Stimulated activated CD4-positive, alpha-beta T cell treated with anti-CD3 and anti-CD28 coated beads, Interleukin-15, amount 100 ng/mL, for 1 hour (primary cell): ENCODE data around the gene FGFBP1.
"Not testable (repeated sequence)": the region's sequence is repeated elsewhere in the genome, so short reads cannot be mapped to it uniquely, and the experiment has no call there.

ENCODE experiments used
- DNase-seq, 2 donors: peaks; one replicate each; pipeline ENCODE4 v3.0.0-alpha.2; 2020; ENCODE audit warnings: low read depth in 1 of 2, low spot score in 1 of 2

FGFBP1 gene

GRCh38 chr4:15947684-15948083 lies 9.1 kb upstream of the FGFBP1 start:
- no peak for DNase-seq

GRCh38 chr4:15945516-15945915 lies 7.0 kb upstream of the FGFBP1 start:
- DNase-seq, result no peak

DNA sequence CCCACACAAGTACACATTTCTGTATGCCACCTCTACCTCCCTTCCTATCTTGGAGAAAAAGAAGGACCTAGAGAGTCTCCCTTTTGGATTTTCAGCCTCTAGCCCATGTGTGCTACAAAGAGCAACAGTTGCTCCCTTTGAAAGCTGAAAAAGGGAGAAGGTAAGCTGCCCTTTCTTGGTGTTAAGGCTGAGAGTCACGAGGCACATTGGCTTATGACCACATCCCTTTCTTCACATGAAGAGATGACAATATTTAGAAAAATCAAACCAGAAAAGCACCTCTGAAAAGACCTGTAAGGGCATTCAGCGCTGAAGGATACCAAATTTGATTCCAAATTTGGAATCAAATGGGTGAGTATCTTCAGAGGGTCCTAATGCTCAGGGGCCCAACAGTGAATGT lies 6.4 kb upstream of the FGFBP1 start:
- no peak for DNase-seq

- no peak for DNase-seq
Measured at GRCh38 chr4:15942283-15942682, 3.7 kb upstream of the FGFBP1 start.

- DNase-seq, result no peak
Measured at GRCh38 chr4:15938182-15938581, 358 bp downstream of the FGFBP1 start.

DNA sequence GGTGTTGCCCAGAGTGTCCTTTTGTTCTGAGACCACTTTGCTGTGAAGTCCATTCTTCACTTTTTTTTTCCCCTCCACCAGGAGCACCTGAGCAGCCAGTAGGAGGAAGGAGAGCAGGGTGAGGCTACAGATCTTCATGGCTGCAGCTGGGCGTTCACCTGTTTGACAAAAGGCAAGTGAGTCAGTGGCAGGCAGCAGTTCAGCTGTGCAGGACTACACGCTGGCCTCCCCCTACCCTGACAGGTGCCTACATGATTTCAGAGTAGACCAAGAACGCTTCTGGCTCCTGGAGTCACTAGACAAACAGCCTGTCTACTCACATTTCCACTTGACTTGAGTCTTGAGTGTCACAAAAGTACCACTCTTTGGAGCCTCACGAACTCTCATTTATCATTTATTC lies 2.0 kb downstream of the FGFBP1 start:
- DNase-seq, result no peak

DNA sequence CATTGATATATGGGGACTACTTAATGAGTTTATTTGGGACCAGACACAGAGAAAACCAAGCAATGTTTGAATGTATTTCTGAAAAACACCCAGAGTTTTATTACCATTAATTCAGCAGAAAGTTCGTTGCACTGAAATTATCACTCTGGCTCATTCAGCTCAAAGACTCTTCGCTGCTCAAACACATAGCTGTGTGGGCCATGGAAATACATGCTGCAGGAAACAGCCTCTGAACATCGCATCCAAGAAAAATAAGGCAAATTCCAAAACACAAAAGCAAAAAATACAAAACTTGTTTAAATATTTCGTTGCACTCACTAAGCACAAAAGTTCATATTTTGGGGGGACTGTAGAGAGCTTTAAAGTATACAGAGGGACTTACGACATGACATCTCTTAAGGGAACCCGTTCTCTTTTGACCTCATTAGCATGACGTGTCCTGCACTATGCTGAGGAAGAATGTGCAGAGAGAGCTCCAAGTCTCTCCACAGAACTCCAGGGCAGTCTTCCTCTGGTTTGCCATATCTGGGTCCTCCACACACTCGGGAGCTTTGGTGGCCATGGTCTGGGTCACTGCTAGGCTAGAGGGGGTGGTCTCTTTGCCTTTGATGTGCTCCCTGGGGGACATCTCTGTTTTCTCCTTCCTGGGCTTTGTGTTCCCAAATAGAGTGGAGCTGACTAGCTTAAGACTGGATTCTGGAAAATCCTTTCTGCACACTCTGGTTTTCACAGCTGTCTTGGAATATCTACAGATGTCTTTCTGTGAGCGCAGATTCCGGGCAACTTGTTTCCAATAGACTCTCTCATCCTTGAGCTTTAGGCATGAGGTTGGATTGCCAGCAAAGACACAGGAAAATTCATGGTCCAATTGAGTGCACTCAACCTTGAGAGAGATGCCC lies 2.8 kb downstream of the FGFBP1 start:
- DNase-seq, result no peak

GRCh38 chr4:15934259-15934658 lies 4.3 kb downstream of the FGFBP1 start:
- no peak for DNase-seq

DNA sequence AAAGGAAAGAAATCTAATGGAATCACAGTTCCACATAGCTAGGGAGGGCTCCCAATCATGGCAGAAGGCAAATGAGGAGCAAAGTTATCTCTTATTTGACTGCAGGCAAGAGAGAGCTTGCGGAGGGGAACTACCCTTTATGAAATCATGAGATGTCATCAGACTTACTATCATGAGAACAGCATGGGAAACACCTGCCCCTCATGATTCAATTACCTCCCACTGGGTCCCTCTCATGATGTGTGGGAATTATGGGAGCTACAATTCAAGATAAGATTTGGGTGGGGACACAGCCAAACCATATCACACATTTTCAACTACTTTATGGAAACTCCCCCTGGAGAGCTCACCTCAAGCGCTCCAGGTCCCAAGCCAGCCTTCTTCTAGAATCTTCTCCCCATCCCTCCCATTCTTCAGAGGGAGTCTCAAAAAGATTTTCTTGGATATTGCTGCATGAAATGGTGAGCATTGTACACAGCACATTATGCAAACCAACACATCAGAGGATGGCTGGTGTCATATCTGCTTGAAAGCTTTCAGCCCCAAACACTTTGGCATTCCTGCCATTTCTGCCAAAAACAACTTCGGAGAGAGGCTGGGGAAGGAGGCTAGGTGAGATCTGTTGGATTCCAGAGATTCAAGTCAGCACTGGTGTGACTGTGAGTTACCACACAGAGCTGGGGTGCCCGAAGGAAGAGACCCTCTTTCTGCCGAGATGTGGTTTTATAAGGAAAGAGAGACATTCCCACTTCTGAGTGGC lies 6.9 kb downstream of the FGFBP1 start:
- no peak for DNase-seq

DNA sequence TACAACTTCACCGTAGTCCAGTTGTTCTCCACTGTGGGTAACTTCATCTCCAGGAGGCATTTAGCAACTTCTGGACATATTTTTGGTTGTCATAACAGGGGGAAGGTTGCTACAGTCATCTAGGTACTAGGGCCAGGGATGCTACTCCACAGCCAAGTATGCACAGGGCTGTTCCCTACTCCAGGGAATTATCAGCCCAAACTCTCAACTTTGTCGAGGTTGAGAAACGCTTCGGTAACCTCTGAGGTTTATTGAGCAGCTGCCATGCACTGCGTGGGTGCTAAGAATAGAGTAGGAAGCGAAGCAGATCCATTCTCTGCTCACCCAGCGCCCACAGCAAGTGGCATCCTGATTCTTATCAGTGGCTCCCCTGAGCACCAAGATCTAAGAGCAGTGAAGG lies 8.2 kb downstream of the FGFBP1 start:
- no peak for DNase-seq

DNA sequence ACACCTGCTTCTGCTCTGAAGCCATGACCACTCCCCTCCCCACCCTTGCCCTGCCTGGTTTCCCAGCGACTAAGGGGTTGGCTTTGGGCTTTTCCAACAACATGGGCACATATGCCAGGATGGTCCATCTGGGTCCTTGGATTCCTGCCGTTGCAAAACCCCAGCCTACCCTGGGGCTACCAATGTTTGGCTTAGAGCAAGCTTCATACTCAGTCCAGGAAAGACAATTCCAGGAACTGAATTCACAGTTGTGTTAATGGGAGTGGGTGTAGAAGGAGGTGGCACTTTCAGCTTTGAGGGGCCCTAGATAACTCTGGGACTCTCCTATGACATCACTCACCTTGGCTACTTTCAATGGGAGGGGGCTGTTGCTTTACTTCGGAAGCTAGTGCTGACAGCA lies 9.0 kb downstream of the FGFBP1 start:
- no peak for DNase-seq

DNA sequence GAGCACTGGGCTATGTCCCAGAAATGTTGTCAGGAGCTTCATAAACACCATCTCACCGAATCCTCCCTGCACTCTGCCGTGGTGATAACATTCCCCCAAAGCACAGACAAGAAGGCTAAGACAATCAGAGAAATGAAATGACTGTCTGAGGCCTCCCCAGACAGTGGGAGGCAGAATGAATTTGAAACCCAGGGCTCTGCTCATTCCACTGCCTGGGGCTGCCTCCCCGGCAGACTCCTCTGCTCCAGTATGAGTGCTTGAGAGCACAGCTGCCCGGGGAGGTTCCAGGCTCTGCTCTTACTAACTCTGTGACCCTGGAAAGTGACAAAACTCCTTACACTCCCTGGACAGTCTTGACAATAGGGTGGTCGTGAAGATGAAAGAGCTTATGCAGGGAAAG lies 9.7 kb downstream of the FGFBP1 start:
- no peak for DNase-seq

DNA sequence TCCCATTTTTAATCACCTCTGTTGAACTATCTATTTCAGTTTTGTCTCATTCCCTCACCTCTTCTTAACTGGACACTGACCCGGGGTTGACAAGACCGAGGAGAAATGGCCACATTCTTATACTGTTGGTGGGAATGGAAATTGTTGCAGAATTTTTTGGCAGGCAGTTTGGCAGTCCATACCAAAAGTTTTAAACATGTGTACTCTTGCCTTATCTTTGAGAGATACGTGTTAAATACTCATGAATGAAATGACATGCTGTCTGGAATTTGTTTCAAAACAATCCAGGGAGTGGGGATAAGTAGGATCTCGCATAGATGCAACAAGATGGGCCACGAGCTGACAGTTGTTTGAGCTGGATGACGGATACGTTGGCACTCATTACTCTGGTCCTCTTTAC lies 12.1 kb downstream of the FGFBP1 start:
- DNase-seq, result no peak

- no peak for DNase-seq
Measured at GRCh38 chr4:15925830-15926229, 12.7 kb downstream of the FGFBP1 start.

DNA sequence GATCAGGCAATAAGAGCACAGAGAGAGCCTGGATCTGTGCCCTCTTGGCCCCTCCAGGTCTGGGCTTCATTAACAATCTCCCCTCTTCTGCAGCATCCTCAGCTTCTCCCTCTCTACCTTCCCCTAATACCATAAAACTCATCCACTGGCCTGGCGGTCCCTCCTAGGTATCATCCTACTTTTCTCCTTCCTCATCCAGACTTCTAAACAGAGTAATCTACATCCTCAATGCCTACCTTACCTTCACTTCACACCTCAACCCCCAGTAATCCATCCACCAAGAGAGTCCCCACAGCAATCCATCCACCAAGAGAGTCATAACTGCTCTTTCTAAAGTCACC lies 17.0 kb downstream of the FGFBP1 start:
- no peak for DNase-seq

DNA sequence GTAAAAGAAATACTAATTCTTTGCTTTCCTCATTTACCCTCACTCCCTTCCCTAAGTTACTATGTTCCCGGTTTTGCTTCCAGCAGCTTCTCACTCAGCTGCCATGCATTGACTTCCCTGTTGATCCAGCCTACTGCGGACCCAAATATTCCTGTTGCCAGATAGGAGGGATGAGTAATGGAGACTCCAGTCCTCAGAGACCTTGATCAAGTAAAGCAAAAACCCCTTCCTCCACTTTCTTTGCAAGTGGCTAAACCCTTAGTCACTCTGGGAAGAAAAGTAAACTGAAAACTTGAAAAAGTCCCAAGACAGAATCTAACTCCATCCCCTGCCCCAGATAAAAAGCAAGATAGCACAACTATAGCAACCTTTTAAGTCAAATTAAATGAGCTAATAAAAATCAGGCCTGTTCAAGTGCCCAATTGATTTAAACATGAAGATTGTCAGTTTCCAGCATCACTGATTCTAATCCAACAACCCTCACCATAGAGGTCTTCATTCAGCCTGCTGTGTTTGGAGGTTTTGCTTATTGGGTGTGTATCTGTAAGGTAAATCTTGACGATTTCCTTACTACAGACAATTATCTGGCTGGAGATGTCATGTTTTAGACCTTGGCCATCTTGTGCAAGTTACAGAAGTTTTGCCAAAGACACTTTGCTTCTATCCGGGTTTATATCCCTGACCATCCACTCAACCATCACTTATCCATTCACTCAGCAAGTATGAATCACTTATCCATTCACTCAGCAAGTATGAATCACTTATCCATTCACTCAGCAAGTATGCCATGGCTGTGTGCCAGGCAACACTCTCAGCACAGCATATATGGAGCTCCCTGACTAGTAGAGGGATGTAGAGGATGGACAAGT lies 17.6 kb downstream of the FGFBP1 start:
- no peak for DNase-seq

GRCh38 chr4:15918484-15919129 lies 19.9 kb downstream of the FGFBP1 start:
- DNase-seq, result no peak

DNA sequence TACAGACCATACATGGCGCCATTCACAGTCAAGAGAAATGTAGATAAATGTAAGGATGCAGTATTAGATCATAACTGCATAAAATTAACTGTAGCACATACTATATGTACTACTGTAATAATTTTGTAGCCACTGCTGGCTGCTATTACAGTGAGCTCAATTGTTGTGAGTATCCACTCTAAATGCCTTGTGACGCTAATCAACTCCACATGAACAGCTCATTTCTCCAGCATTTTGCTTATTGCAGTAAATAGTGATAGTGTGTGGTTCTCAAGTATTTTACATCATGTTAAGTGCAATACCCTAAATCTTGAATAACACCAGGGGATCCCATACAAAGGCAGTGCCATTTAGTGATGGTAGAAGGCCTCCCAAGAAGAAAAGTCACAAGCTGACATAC lies 21.2 kb downstream of the FGFBP1 start:
- no peak for DNase-seq

DNA sequence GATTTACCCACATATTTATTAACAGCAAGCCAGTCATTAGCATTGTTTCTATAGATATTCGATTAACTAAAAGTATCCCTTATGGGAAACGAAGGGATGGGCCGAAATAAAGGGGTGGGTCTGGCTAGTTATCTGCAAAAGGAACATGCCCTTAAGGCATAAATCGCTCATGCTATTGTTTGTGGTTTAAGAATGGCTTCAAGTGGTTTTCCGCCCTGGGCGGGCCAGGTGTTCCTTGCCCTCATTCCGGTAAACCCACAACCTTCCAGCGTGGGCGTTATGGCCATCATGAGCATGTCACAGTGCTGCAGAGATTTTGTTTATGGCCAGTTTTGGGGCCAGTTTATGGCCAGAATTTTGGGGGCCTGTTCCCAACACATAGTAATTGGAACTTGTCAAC lies 22.2 kb downstream of the FGFBP1 start:
- DNase-seq, result not testable (repeated sequence)

GRCh38 chr4:15914736-15915135 lies 23.8 kb downstream of the FGFBP1 start:
- no peak for DNase-seq

DNA sequence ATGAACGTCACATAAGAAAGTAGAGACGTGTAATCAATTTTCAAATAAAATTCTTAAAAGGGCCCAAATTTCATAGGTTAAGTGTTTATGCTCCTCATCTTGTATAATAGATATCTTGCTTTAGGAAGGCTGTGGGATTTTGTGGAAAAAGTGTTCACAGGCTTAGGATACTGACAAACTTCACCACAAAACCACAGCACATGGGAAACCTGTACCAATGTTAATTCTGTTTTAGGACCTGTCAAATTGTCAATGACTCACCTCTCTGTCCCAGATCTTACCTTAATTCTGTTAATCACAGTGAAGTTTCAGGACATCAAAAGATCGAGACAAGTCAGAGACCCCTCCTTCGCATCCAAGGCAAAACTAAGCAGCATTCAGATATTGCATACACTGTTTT lies 24.2 kb downstream of the FGFBP1 start:
- no peak for DNase-seq
